Measurements from ENCODE around the gene KRTAP19-2. TPM values are rescaled to one million over a fixed set of nuclear protein-coding genes. Genes with fewer than 3 reads are reported as not detected.
A peak's percentile ranks its signal among the peaks of the same experiment; 100 is the strongest.
"Not testable (repeated sequence)": the region's sequence is repeated elsewhere in the genome, so short reads cannot be mapped to it uniquely, and the experiment has no call there.

Gene KRTAP19-2
- total RNA-seq = not detected
- not detected for polyA plus RNA-seq
- long read RNA-seq, donor 1 = 0 reads
- long read RNA-seq, donor 2 = 0 reads
- long read RNA-seq, donor 3 = 0 reads
- long read RNA-seq, donor 4 = 0 reads

DNA sequence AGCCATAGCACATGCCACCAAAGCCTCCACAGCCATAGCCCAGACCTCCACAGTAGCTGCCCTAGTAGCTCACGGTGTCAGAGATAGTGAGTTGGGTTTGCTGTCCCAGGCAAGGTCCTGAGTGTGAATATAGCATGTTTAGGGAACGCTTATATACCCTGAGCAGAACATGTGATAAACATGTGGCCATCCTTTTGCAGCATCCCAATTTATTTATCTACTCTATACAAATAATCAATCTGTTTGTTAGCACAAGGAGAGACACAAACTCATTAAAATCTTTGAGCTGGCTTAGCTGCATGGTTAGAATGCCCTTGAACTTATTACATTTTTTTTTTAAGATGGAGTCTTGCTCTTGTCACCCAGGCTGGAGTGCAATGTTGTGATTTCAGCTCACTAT lies at the start of gene KRTAP19-2:
TSS of gene KRTAP19-2 (minus strand) at position 101 of the 400 bp plus-strand sequence. CDS start at position 13, 88 bp downstream.
- intact Hi-C loops (cut with DNase I) = no loop called here
- ATAC-seq = peak in 1 of 2 donors; percentile 13
- Histone ChIP-seq H3K27me3 (ENCODE audit: control insufficient read depth, insufficient read depth) (no peaks in the 10 kb centered on the region), H3K4me1 (ENCODE audit: control insufficient read depth, insufficient read depth, low read length) (no peaks in the 10 kb centered on the region), H3K9me3 (ENCODE audit: control insufficient read depth, low read length) (no peaks in the 10 kb centered on the region), H3K4me3 (ENCODE audit: low read length) (no peak within 1 kb of the TSS), H3K27ac (ENCODE audit: low read length) (no peak within 1 kb of the TSS)
- DNase-seq = no peak
- 84% methylated on average over 2 of the region's 2 CpGs for WGBS

- no peaks in the 10 kb centered on the region for H3K4me1 ChIP-seq (ENCODE audit: control insufficient read depth, insufficient read depth, low read length)
- no peak for DNase-seq
- no peak for ATAC-seq
- H3K9me3 ChIP-seq (ENCODE audit: control insufficient read depth, low read length) = no peaks in the 10 kb centered on the region
- H3K27me3 ChIP-seq (ENCODE audit: control insufficient read depth, insufficient read depth) = no peaks in the 10 kb centered on the region
- intact Hi-C loops (cut with DNase I) = no loop called here
- H3K4me3 ChIP-seq (ENCODE audit: low read length) = no peak overlapping the region
- WGBS = 46% methylated on average over 1 of the region's 1 CpG
- no peak overlapping the region for H3K27ac ChIP-seq (ENCODE audit: low read length)
Observed at GRCh38 chr21:30518876-30519275, 31.6 kb upstream of the KRTAP19-2 start.

- intact Hi-C loops (cut with DNase I) = no loop called here
- Histone ChIP-seq H3K9me3 (ENCODE audit: control insufficient read depth, low read length) (no peaks in the 10 kb centered on the region), H3K27ac (ENCODE audit: low read length) (no peak overlapping the region), H3K4me3 (ENCODE audit: low read length) (no peak overlapping the region), H3K27me3 (ENCODE audit: control insufficient read depth, insufficient read depth) (no peaks in the 10 kb centered on the region), H3K4me1 (ENCODE audit: control insufficient read depth, insufficient read depth, low read length) (no peaks in the 10 kb centered on the region)
- no peak for DNase-seq
- no peak for ATAC-seq
- 67% methylated on average over 1 of the region's 1 CpG for WGBS
Observed at GRCh38 chr21:30515681-30516080, 28.4 kb upstream of the KRTAP19-2 start.

GRCh38 chr21:30505621-30506205 lies 18.5 kb upstream of the KRTAP19-2 start:
- ATAC-seq; DNase-seq; H3K9me3 ChIP-seq (ENCODE audit: control insufficient read depth, low read length); intact Hi-C loops (cut with DNase I); H3K4me1 ChIP-seq (ENCODE audit: control insufficient read depth, insufficient read depth, low read length); H3K4me3 ChIP-seq (ENCODE audit: low read length); H3K27me3 ChIP-seq (ENCODE audit: control insufficient read depth, insufficient read depth); H3K27ac ChIP-seq (ENCODE audit: low read length): not testable (repeated sequence)
- 27% methylated on average over 4 of the region's 4 CpGs for WGBS

- WGBS = 72% methylated on average over 6 of the region's 6 CpGs
- no peak for DNase-seq
- Histone ChIP-seq H3K27ac (ENCODE audit: low read length) (no peak within 1 kb of the TSS), H3K4me3 (ENCODE audit: low read length) (no peak within 1 kb of the TSS), H3K4me1 (ENCODE audit: control insufficient read depth, insufficient read depth, low read length) (no peaks in the 10 kb centered on the region), H3K9me3 (ENCODE audit: control insufficient read depth, low read length) (no peaks in the 10 kb centered on the region), H3K27me3 (ENCODE audit: control insufficient read depth, insufficient read depth) (no peaks in the 10 kb centered on the region)
- no peak for ATAC-seq
- intact Hi-C loops (cut with DNase I) = no loop called here
Observed at GRCh38 chr21:30502041-30502440, 14.8 kb upstream of the KRTAP19-2 start, which contains the start of gene KRTAP19-5. Gene KRTAP19-5, minus strand, starts transcription at chr21:30502141. Its CDS starts 51 bp downstream, at chr21:30502090.

GRCh38 chr21:30497065-30497464 lies 9.8 kb upstream of the KRTAP19-2 start, which contains the start of gene KRTAP19-4:
Gene KRTAP19-4, minus strand, starts transcription at chr21:30497165. Its CDS starts 55 bp downstream, at chr21:30497110.
- 66% methylated on average over 4 of the region's 4 CpGs for WGBS
- intact Hi-C loops (cut with DNase I) = no loop called here

DNA sequence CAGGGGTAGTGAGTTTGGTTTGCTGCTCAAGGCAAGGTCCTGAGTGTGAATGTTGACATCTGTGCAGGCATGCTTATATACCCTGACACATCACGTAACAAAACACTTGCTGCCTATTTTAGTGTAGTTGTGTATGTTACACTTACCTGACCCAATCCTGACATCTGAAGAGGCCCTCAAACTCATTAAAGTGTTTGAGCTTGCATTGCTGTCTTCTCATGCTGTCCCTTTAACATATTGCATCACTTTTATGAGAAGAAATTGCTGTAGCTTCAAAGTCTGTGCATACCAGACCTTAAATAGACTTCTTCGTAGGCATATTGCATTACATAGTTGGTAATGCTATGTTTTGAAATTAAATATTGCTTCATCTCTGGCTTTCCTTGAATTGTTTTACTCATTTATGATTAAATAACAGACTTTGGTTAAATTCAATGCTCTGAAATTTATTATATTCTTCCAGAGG lies 4.8 kb upstream of the KRTAP19-2 start, which contains the start of gene KRTAP19-3:
TSS of gene KRTAP19-3 (minus strand) at position 51 of the 466 bp plus-strand sequence. CDS start 56 bp downstream, outside the sequence.
- intact Hi-C loops (cut with DNase I) = no loop called here
- H3K27me3 ChIP-seq (ENCODE audit: control insufficient read depth, insufficient read depth) = no peaks in the 10 kb centered on the region
- H3K4me1 ChIP-seq (ENCODE audit: control insufficient read depth, insufficient read depth, low read length) = no peaks in the 10 kb centered on the region
- no peak for DNase-seq
- H3K27ac ChIP-seq (ENCODE audit: low read length) = no peak within 1 kb of the TSS
- 75% methylated on average over 2 of the region's 2 CpGs for WGBS
- ATAC-seq = no peak
- H3K4me3 ChIP-seq (ENCODE audit: low read length) = no peak within 1 kb of the TSS
- no peaks in the 10 kb centered on the region for H3K9me3 ChIP-seq (ENCODE audit: control insufficient read depth, low read length)

More at GRCh38 chr21:30497065-30497464, 9.8 kb upstream of the KRTAP19-2 start, which contains the start of gene KRTAP19-4:
- Histone ChIP-seq H3K4me3 (ENCODE audit: low read length) (no peak within 1 kb of the TSS), H3K27me3 (ENCODE audit: control insufficient read depth, insufficient read depth) (no peaks in the 10 kb centered on the region), H3K9me3 (ENCODE audit: control insufficient read depth, low read length) (no peaks in the 10 kb centered on the region), H3K27ac (ENCODE audit: low read length) (no peak within 1 kb of the TSS), H3K4me1 (ENCODE audit: control insufficient read depth, insufficient read depth, low read length) (no peaks in the 10 kb centered on the region)
- ATAC-seq = no peak
- no peak for DNase-seq

GRCh38 chr21:30486180-30486579 lies 1.1 kb downstream of the KRTAP19-2 start:
- H3K9me3 ChIP-seq (ENCODE audit: control insufficient read depth, low read length) = no peaks in the 10 kb centered on the region
- H3K4me1 ChIP-seq (ENCODE audit: control insufficient read depth, insufficient read depth, low read length) = no peaks in the 10 kb centered on the region
- WGBS = 55% methylated on average over 2 of the region's 2 CpGs
- no peak for ATAC-seq
- H3K27me3 ChIP-seq (ENCODE audit: control insufficient read depth, insufficient read depth) = no peaks in the 10 kb centered on the region
- no peak overlapping the region for H3K4me3 ChIP-seq (ENCODE audit: low read length)
- no peak overlapping the region for H3K27ac ChIP-seq (ENCODE audit: low read length)
- DNase-seq = no peak
- intact Hi-C loops (cut with DNase I) = no loop called here

DNA sequence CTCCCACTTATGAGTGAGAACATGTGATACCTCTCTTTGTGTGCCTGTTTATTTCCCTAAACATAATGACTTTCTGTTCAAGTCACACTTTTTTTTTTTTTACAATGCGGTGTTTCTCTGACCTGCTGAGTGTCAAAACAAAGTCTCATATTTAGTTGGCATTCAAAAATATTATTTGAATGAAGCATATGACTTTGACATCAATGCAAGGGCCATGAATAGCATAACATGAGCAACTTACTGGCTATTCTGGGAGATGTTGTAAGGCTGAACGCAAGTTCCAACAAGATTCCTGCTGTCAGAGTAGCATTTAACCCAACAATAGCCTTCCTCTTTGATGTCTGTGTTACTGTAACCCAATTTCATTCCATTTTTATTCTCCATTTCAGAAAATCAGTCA lies 5.1 kb downstream of the KRTAP19-2 start:
- intact Hi-C loops (cut with DNase I) = no loop called here
- no peaks in the 10 kb centered on the region for H3K4me1 ChIP-seq (ENCODE audit: control insufficient read depth, insufficient read depth, low read length)
- 43% methylated on average over 2 of the region's 2 CpGs for WGBS
- H3K4me3 ChIP-seq (ENCODE audit: low read length) = no peak overlapping the region
- no peaks in the 10 kb centered on the region for H3K9me3 ChIP-seq (ENCODE audit: control insufficient read depth, low read length)
- no peak overlapping the region for H3K27ac ChIP-seq (ENCODE audit: low read length)
- DNase-seq (no peak), ATAC-seq (peak; percentile 31 to 61)
- no peaks in the 10 kb centered on the region for H3K27me3 ChIP-seq (ENCODE audit: control insufficient read depth, insufficient read depth)

DNA sequence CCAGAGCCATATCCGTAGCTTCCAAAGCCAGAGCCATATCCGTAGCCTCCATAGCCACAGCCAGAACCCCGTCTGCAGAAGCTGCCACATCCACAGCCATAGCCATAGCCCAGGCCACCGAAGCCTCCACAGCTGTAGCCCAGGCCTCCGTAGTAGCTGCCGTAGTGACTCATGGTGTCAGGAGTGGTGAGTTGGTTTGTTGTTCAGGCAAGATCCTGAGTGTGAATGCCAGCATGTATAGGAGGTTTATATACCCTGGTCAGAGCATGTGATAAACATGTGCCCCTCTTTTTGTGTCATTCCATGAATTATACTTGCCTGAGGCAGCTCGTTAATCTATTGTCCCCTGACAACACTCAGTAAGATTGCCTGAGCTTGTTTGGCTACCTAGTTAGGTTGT lies 7.1 kb downstream of the KRTAP19-2 start, which contains the start of gene KRTAP19-1:
TSS of gene KRTAP19-1 (minus strand) at position 223 of the 400 bp plus-strand sequence. CDS start at position 173, 50 bp downstream.
- Histone ChIP-seq H3K4me1 (ENCODE audit: control insufficient read depth, insufficient read depth, low read length) (no peaks in the 10 kb centered on the region), H3K9me3 (ENCODE audit: control insufficient read depth, low read length) (no peaks in the 10 kb centered on the region), H3K27me3 (ENCODE audit: control insufficient read depth, insufficient read depth) (no peaks in the 10 kb centered on the region), H3K4me3 (ENCODE audit: low read length) (no peak within 1 kb of the TSS), H3K27ac (ENCODE audit: low read length) (peak within 1 kb of the TSS; percentile 42)
- no peak for ATAC-seq
- intact Hi-C loops (cut with DNase I) = no loop called here
- DNase-seq = no peak
- WGBS = 86% methylated on average over 7 of the region's 7 CpGs

GRCh38 chr21:30479259-30479658 lies 8.0 kb downstream of the KRTAP19-2 start:
- no peak for DNase-seq
- no peak overlapping the region for H3K4me3 ChIP-seq (ENCODE audit: low read length)
- WGBS = 34% methylated on average over 4 of the region's 4 CpGs
- H3K27me3 ChIP-seq (ENCODE audit: control insufficient read depth, insufficient read depth) = no peaks in the 10 kb centered on the region
- ATAC-seq = peak in 1 of 2 donors; percentile 62
- H3K9me3 ChIP-seq (ENCODE audit: control insufficient read depth, low read length) = no peaks in the 10 kb centered on the region
- H3K27ac ChIP-seq (ENCODE audit: low read length) = peak overlapping the region; percentile 42
- H3K4me1 ChIP-seq (ENCODE audit: control insufficient read depth, insufficient read depth, low read length) = no peaks in the 10 kb centered on the region
- intact Hi-C loops (cut with DNase I) = no loop called here

Measured in right cardiac atrium (tissue), 5 donors.